Measurements from ENCODE around the gene NSUN7.
A peak's percentile ranks its signal among the peaks of the same experiment; 100 is the strongest.

The NSUN7 gene

DNA sequence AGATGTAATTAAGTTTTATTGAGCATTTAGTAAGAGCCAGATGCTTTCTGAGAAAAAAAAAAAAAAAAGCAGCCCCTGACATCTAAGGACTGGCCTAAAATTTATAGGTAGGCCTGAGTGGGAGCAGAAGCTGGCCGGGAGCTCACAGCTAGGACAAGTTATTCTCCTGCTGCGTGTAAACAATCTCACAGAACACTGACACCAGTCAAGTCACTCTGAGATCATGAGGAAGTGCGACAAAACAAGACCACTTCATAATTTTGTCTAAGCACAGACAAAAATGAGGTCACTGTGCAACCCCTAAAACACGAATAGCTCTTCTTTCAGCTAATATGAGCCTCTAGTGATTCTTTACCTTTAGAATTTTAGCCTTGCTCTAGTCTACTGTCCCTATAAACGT, 15.3 kb upstream of the NSUN7 start:
- H3K27ac ChIP-seq (ENCODE audit: low read length): no peak overlapping the region
- no peak overlapping the region for H3K4me3 ChIP-seq (ENCODE audit: low read length)
- no peak for DNase-seq (ENCODE audit: low read depth, low spot score)
- no peaks in the 10 kb centered on the region for H3K27me3 ChIP-seq (ENCODE audit: control insufficient read depth, insufficient read depth, low read length)
- H3K4me1 ChIP-seq (ENCODE audit: control insufficient read depth, insufficient read depth, low read length): no peaks in the 10 kb centered on the region
- H3K36me3 ChIP-seq (ENCODE audit: control insufficient read depth, insufficient read depth, low read length): no peaks in the 10 kb centered on the region
- WGBS (ENCODE audit: insufficient coverage, insufficient read length): no CpG with 5 or more reads among the region's 5 CpGs
- no peaks in the 10 kb centered on the region for H3K9me3 ChIP-seq (ENCODE audit: control insufficient read depth, insufficient read depth, low read length)

DNA sequence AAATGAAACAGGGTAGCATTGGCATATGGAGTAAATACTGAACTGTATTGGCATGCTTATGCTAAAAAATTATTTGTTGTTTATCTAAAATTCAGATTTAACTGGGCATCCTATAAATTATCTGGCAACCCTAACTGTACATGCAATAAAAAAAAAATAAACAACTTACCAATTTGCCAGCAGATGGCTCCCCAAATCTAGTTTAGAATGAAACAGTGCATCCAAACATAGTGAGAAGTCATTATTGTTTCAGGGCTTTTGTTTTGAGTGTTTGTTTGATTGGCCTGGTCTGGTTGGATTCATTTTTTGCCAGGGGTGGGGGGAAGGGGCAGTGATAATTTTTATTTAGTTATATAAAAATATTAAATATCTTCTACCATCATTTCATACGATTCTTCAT, 12.8 kb upstream of the NSUN7 start:
- WGBS (ENCODE audit: insufficient coverage, insufficient read length): no CpG with 5 or more reads among the region's 1 CpG
- H3K27ac ChIP-seq (ENCODE audit: low read length): no peak overlapping the region
- DNase-seq (ENCODE audit: low read depth, low spot score): no peak
- H3K27me3 ChIP-seq (ENCODE audit: control insufficient read depth, insufficient read depth, low read length): no peaks in the 10 kb centered on the region
- H3K9me3 ChIP-seq (ENCODE audit: control insufficient read depth, insufficient read depth, low read length): no peaks in the 10 kb centered on the region
- H3K4me3 ChIP-seq (ENCODE audit: low read length): no peak overlapping the region
- H3K4me1 ChIP-seq (ENCODE audit: control insufficient read depth, insufficient read depth, low read length): no peaks in the 10 kb centered on the region
- H3K36me3 ChIP-seq (ENCODE audit: control insufficient read depth, insufficient read depth, low read length): no peaks in the 10 kb centered on the region

DNA sequence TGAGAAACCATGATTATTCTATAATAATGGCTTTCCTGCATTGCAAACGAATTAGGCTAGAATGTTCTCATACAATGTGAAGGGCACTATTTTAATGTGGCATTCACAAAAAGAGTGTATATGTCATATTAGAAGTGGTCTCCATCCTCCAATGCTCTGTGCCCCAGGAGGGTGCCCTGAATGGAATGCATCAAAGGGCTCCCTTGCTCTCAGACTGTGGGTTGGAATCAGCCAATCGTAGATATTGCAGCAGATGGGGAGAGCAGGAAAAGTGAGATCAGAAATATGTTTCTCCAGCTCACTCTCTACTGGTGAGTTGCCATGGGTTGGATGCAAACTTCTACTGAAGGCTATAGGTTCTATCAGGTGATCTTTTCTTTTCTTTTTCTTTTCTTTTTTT, 11.9 kb upstream of the NSUN7 start:
- WGBS (ENCODE audit: insufficient coverage, insufficient read length): no CpG with 5 or more reads among the region's 2 CpGs
- no peak for DNase-seq (ENCODE audit: low read depth, low spot score)
- H3K36me3 ChIP-seq (ENCODE audit: control insufficient read depth, insufficient read depth, low read length): no peaks in the 10 kb centered on the region
- no peak overlapping the region for H3K27ac ChIP-seq (ENCODE audit: low read length)
- H3K4me3 ChIP-seq (ENCODE audit: low read length): no peak overlapping the region
- no peaks in the 10 kb centered on the region for H3K4me1 ChIP-seq (ENCODE audit: control insufficient read depth, insufficient read depth, low read length)
- no peaks in the 10 kb centered on the region for H3K27me3 ChIP-seq (ENCODE audit: control insufficient read depth, insufficient read depth, low read length)
- no peaks in the 10 kb centered on the region for H3K9me3 ChIP-seq (ENCODE audit: control insufficient read depth, insufficient read depth, low read length)

DNA sequence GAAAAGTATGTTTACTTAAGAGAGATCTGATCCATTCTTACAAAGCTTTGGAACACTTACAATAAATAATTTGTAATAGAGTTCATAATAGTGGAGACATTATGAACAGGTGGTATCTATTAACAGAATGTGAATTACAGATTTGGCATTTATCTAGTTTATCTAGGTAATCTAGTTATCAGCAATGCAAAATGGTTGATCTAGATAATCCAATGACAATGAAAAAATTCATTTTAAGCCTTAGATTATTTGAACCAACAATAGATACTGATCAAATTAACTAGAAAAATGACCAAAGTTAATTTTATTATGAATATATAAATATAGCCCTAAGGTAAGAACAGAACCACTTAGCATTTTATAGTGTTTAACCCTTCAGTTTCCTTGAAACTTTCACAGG, 10.4 kb upstream of the NSUN7 start:
- no peak overlapping the region for H3K27ac ChIP-seq (ENCODE audit: low read length)

DNA sequence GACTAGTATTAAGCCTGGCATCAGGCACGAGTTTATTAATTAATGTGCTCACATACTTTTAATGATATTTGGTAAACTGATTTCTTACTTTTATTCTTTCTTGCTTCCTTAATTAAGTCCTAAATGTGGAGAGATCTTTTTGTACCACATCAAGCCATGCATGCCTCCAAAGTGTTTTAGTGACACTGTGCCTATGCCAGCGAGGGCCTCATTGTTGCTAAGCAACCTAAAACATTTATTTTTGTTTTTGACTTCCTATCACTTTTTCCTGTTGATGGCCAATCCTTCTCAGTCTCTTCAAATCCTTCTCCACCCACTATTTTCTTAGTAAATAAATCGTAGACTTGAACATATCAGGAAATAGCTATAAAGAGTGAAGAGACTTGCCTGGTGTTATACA, 5.5 kb upstream of the NSUN7 start:
- Histone ChIP-seq H3K4me1 (ENCODE audit: control insufficient read depth, insufficient read depth, low read length) (no peaks in the 10 kb centered on the region), H3K27me3 (ENCODE audit: control insufficient read depth, insufficient read depth, low read length) (no peaks in the 10 kb centered on the region), H3K9me3 (ENCODE audit: control insufficient read depth, insufficient read depth, low read length) (no peaks in the 10 kb centered on the region), H3K27ac (ENCODE audit: low read length) (no peak overlapping the region), H3K36me3 (ENCODE audit: control insufficient read depth, insufficient read depth, low read length) (no peaks in the 10 kb centered on the region), H3K4me3 (ENCODE audit: low read length) (no peak overlapping the region)
- no CpG with 5 or more reads among the region's 3 CpGs for WGBS (ENCODE audit: insufficient coverage, insufficient read length)
- no peak for DNase-seq (ENCODE audit: low read depth, low spot score)

More for the DNA sequence above, 10.4 kb upstream of the NSUN7 start:
- H3K9me3 ChIP-seq (ENCODE audit: control insufficient read depth, insufficient read depth, low read length): no peaks in the 10 kb centered on the region
- H3K27me3 ChIP-seq (ENCODE audit: control insufficient read depth, insufficient read depth, low read length): no peaks in the 10 kb centered on the region
- H3K4me1 ChIP-seq (ENCODE audit: control insufficient read depth, insufficient read depth, low read length): no peaks in the 10 kb centered on the region
- no peaks in the 10 kb centered on the region for H3K36me3 ChIP-seq (ENCODE audit: control insufficient read depth, insufficient read depth, low read length)
- H3K4me3 ChIP-seq (ENCODE audit: low read length): no peak overlapping the region
- no peak for DNase-seq (ENCODE audit: low read depth, low spot score)

DNA sequence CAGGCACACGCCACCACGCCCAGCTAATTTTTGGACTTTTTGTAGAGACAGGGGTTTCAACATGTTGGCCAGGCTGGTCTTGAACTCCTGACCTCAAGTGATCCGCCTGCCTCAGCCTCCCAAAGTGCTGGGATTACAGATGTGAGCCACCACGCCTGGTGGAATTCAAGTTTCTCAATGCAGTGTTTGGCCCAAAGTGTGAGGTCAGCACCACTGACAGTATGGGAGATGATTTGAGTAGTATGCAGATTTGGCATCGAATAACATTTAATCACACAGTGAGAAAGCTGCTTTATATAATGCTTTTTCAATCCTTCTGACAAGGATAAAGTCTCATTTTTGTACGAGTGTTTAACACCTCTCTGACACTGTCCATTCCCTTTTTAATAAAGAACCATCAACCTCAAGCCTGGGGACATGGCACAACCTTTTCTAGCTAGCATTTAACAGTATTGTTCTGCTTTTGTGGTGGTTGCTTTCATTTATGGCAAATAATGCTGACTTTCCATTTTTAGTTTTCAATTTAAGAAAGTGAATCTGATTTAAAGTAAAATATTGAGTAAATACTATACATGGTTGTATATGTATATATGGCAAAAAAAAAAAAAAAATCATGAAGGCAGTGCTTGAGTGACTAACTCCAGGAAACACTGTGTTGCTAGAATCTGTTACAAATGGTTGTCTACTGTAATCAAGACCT, 4.3 kb upstream of the NSUN7 start:
- no peak overlapping the region for H3K4me3 ChIP-seq (ENCODE audit: low read length)
- no peaks in the 10 kb centered on the region for H3K27me3 ChIP-seq (ENCODE audit: control insufficient read depth, insufficient read depth, low read length)
- no peaks in the 10 kb centered on the region for H3K36me3 ChIP-seq (ENCODE audit: control insufficient read depth, insufficient read depth, low read length)
- H3K27ac ChIP-seq (ENCODE audit: low read length): no peak overlapping the region
- no peak for DNase-seq (ENCODE audit: low read depth, low spot score)
- no peaks in the 10 kb centered on the region for H3K9me3 ChIP-seq (ENCODE audit: control insufficient read depth, insufficient read depth, low read length)
- H3K4me1 ChIP-seq (ENCODE audit: control insufficient read depth, insufficient read depth, low read length): no peaks in the 10 kb centered on the region
- WGBS (ENCODE audit: insufficient coverage, insufficient read length): no CpG with 5 or more reads among the region's 6 CpGs

DNA sequence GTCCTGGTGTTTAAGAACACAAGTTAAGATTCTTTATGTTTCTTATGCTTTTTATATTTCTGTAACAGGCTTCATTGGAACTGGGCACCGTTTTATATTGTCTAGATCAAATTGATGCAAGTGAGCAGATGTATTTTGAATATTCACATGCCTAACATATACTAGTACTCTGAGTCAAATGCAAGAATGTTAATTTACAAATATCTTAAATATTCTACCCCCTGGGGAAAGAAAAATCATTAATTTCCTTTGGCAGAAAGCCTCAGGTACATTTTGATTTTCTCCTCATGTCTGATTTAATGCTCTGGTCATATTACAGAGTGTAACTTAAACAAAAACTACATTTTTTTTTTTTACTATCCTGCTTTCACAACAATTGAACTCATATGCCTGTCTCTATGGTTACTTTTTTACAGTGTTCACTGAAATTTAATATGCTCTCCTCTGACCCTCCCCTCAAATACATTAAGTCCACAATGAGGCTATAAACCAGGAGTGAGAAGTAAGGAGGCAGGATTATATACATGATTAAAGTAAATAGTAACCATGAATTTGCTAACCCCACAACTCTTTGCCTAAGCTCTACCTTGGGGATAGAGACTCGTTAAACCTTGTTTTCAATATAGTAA, 2.4 kb upstream of the NSUN7 start:
- Histone ChIP-seq H3K9me3 (ENCODE audit: control insufficient read depth, insufficient read depth, low read length) (no peaks in the 10 kb centered on the region), H3K4me3 (ENCODE audit: low read length) (no peak overlapping the region), H3K27me3 (ENCODE audit: control insufficient read depth, insufficient read depth, low read length) (no peaks in the 10 kb centered on the region), H3K36me3 (ENCODE audit: control insufficient read depth, insufficient read depth, low read length) (no peaks in the 10 kb centered on the region), H3K4me1 (ENCODE audit: control insufficient read depth, insufficient read depth, low read length) (no peaks in the 10 kb centered on the region), H3K27ac (ENCODE audit: low read length) (no peak overlapping the region)
- WGBS (ENCODE audit: insufficient coverage, insufficient read length): no CpG with 5 or more reads among the region's 2 CpGs
- no peak for DNase-seq (ENCODE audit: low read depth, low spot score)

DNA sequence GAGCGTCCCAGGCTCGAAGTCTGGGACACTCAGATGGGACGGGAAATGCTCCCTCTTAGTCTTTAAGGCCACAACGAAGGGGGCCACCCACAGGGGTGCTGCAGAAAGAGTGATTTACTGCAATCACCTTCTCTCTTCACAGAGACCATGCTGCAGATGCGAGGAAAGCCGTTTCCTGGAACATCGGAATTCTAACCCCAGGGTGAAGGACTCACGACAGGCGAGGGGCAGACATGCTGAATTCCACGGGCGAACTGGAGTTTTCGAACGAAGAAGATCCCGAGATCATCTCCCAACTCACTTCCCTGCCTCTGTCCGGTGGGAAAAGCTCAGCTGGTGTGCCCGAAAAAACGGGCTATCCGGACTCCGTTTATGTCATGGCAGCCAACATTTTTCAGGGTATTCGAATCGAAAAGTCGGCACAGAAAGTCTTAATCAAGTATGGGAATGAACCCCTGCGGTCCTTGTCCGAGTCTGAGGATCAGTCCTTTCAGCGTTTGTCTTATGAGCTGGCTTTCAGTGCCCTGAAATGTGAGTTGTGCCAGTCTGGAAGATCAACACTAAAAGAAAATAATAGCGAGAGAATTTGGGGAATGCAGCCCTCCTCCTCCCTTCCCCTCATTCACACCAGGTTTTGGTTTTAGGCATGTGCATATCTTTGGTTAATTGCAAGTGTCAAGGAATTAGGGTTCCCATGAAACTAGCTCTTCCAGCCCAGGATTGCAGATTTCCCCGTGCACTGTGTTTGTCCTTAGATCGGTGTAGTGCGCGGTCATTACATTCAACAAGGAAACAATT, 905 bp downstream of the NSUN7 start:
- Histone ChIP-seq H3K4me3 (ENCODE audit: low read length) (peak overlapping the region; percentile 69), H3K27me3 (ENCODE audit: control insufficient read depth, insufficient read depth, low read length) (no peaks in the 10 kb centered on the region), H3K27ac (ENCODE audit: low read length) (no peak overlapping the region), H3K36me3 (ENCODE audit: control insufficient read depth, insufficient read depth, low read length) (no peaks in the 10 kb centered on the region), H3K9me3 (ENCODE audit: control insufficient read depth, insufficient read depth, low read length) (no peaks in the 10 kb centered on the region), H3K4me1 (ENCODE audit: control insufficient read depth, insufficient read depth, low read length) (no peaks in the 10 kb centered on the region)
- no CpG with 5 or more reads among the region's 30 CpGs for WGBS (ENCODE audit: insufficient coverage, insufficient read length)
- peak; percentile 22 for DNase-seq (ENCODE audit: low read depth, low spot score)

DNA sequence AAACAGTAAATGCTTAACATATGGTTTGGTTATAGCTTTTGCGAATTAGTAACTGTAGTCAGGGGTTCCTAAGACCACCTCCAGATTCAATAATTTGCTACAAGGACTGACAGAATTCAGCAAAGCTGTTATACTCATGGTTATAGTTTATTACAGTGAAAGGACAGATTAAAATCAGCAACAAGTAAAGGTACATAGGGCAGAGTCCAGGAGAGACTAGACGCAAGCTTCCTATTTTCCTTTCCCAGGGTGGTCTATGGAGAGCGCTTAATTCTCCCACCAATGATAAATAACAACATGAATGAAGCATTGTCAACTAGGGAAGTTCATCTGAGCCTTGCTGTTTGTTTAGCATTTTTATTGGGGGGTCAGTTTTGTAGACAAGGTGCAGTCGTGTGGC, 5.9 kb downstream of the NSUN7 start:
- no peak for DNase-seq (ENCODE audit: low read depth, low spot score)
- Histone ChIP-seq H3K27me3 (ENCODE audit: control insufficient read depth, insufficient read depth, low read length) (no peaks in the 10 kb centered on the region), H3K27ac (ENCODE audit: low read length) (no peak overlapping the region), H3K9me3 (ENCODE audit: control insufficient read depth, insufficient read depth, low read length) (no peaks in the 10 kb centered on the region), H3K4me3 (ENCODE audit: low read length) (no peak overlapping the region), H3K4me1 (ENCODE audit: control insufficient read depth, insufficient read depth, low read length) (no peaks in the 10 kb centered on the region), H3K36me3 (ENCODE audit: control insufficient read depth, insufficient read depth, low read length) (no peaks in the 10 kb centered on the region)
- WGBS (ENCODE audit: insufficient coverage, insufficient read length): no CpG with 5 or more reads among the region's 4 CpGs

DNA sequence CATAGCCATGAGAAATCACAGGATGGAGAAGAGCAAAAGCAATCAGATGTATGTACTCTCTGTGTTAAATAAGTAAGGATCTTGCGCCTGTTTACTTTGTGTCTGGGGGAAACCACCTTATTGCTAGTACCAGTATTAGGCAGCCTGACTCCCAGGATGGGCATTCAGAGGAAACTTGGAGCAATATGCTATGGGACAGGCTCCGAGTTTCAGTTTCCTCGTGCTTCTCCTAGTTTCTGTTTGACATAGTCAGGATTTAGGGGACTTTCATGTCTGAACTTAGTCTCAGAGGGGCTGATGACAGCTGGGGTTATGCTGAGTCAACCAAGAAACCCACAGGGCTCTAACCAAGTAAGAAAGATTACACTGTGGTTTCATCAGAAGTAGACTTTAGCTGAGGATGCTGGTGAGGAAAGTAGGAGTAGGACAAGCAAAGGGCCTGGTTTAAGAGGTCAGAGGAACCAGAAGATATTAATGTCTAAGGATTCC, 13.5 kb downstream of the NSUN7 start:
- no peak for DNase-seq (ENCODE audit: low read depth, low spot score)
- Histone ChIP-seq H3K27me3 (ENCODE audit: control insufficient read depth, insufficient read depth, low read length) (no peaks in the 10 kb centered on the region), H3K4me1 (ENCODE audit: control insufficient read depth, insufficient read depth, low read length) (no peaks in the 10 kb centered on the region), H3K36me3 (ENCODE audit: control insufficient read depth, insufficient read depth, low read length) (no peaks in the 10 kb centered on the region), H3K27ac (ENCODE audit: low read length) (no peak overlapping the region), H3K9me3 (ENCODE audit: control insufficient read depth, insufficient read depth, low read length) (no peaks in the 10 kb centered on the region), H3K4me3 (ENCODE audit: low read length) (no peak overlapping the region)
- WGBS (ENCODE audit: insufficient coverage, insufficient read length): no CpG with 5 or more reads among the region's 3 CpGs

Data from iPS DF 6.9 (cell line).